Spleen (tissue), 7 donors: ENCODE measurements around the gene ANKAR.

Experiments
- POLR2A ChIP-seq, 3 donors: fragments of 450-650 bp; IDR thresholded peaks; one replicate each; pipeline ENCODE4 v1.5.1; 2017; ENCODE audit warnings: antibody characterized with exemption in 3 of 3, mild to moderate bottlenecking in 1 of 3
- TF ChIP-seq, protein P1 (sequence below), 11 experiments: fragments of 200-600 bp in 7 of 11; fragments of 450-650 bp in 4 of 11; sonication (generic) in 4 of 11; IDR thresholded peaks in 8 of 11; conservative IDR thresholded peaks in 3 of 11; 1 replicate in 7 of 11; 2 replicates in 4 of 11; pipeline versions ENCODE4 v1.4.0 to v1.8.0; 2016 to 2021; ENCODE audit warnings: antibody characterized with exemption in 11 of 11, inconsistent platforms in 4 of 11, mild to moderate bottlenecking in 1 of 11
- donor health status: DM: no; HTN: no; CAD: no; lungs with moderate emphysema.
- donor health status: DM: no; HTN: no; CAD: no.
- donor health status: DM: no; HTN: no; CAD: no.

DNA sequence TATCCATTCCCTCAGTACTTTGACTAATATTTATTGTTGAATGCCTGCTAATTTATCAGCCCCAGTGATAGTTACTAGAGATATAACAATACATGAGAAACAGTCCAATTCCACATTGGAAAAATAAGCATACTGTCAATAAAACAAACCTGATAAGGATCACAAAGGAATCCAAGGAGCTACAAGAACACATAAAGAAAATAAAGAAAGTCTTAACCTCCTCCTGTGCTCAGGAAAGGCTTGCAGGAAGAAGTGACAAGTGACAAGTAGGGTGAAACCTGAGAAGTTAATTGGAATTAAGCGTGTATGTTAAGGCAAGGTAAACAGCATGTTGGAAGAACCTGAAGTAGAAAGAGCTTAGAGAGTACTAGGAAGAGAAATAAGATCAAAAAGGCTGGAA lies 33.5 kb upstream of the ANKAR start:
- TF ChIP-seq, protein P1, sequence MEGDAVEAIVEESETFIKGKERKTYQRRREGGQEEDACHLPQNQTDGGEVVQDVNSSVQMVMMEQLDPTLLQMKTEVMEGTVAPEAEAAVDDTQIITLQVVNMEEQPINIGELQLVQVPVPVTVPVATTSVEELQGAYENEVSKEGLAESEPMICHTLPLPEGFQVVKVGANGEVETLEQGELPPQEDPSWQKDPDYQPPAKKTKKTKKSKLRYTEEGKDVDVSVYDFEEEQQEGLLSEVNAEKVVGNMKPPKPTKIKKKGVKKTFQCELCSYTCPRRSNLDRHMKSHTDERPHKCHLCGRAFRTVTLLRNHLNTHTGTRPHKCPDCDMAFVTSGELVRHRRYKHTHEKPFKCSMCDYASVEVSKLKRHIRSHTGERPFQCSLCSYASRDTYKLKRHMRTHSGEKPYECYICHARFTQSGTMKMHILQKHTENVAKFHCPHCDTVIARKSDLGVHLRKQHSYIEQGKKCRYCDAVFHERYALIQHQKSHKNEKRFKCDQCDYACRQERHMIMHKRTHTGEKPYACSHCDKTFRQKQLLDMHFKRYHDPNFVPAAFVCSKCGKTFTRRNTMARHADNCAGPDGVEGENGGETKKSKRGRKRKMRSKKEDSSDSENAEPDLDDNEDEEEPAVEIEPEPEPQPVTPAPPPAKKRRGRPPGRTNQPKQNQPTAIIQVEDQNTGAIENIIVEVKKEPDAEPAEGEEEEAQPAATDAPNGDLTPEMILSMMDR (IDR thresholded peaks at IDR 0.05 in 8 of 11, conservative IDR thresholded peaks at IDR 0.05 in 3 of 11), result no peak
- TF ChIP-seq POLR2A (IDR thresholded peaks at IDR 0.05), result no peak
